NCI-H2107 treated with DMSO at 0.1 percent for 48 hours (cell line): Measurements from ENCODE around the gene ORMDL3.

ENCODE experiments used
- DNase-seq: peaks from one replicate; lab custom pipeline; 2025; ENCODE audit not compliant: unreplicated experiment; lab: John Stamatoyannopoulos, UW

ORMDL3 gene

GRCh38 chr17:39927101-39927928 is at the start of gene ORMDL3, which contains the start of gene LRRC3C:
TSS of gene ORMDL3 (minus strand) at chr17:39927601. CDS start at chr17:39924203, 3,398 bp downstream.
TSS of gene LRRC3C (plus strand) at chr17:39927732. CDS start at chr17:39941524, 13,792 bp downstream.
- DNase-seq: peak; percentile 60

DNA sequence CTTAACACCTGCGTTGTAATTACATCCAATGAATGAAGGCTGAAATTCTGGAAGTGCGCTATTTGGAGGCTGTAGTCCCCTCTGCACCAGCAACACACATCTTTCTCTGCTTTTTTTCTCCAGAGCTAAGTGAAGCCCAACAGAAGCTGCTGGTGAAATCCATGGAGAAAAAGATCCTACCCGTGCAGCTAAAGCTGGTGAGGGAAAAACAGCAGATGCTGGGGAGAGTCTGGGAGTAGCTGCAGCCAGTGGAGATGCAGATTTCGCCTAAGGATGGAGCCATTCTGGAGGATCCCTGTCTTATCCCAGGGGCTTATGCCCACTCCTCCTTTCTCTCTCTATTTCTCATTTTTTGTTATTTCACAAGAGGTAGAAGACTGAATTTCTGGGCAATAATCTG is 48.4 kb upstream of the ORMDL3 start:
- DNase-seq: no peak

DNA sequence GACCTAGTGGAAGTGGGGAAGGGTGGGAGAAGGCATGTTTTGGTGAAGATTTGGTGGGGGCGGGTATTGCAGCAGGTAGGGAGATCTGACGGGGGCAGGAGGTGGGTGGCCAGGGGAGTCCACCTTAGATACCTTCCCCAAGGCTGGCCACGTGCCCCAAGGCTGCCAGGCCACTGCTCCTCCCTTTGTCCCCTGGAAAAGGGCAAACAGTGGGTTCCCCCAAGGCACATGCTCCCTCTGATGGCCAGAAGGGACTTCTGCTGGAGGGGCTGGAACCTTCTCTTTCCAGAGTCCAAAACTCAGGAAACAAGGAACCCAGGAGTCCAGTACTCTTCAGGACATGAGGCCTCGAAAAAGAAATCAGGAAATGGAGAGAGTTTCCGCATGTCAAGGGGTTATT is 47.0 kb upstream of the ORMDL3 start:
- DNase-seq: no peak

GRCh38 chr17:39973496-39973895 is 46.1 kb upstream of the ORMDL3 start:
- DNase-seq: no peak

GRCh38 chr17:39972271-39972670 is 44.9 kb upstream of the ORMDL3 start:
- DNase-seq: no peak

DNA sequence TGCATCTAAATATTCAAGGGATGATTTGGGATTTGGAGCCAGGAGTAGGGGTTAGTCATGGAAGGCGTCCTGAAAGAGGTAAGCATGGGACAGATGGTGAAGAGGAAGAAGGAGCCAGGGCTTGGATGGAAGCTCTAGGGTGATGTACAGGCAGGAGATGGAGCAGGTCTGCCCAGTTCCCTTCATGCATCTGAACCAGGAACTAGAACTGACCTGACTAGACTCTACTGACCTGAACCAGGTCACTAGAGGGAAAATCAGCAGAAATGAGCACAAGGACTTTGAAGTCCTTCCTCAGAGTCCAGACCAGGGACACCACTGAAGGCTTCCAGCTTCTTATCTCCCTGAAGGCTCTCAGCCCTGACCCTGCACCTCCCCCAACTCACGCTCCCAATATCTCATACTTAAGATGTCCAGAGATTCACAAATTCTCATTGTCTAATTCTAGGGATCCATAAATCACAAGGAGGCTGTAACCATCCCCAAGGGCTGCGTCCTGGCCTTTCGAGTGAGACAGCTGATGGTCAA is 43.7 kb upstream of the ORMDL3 start:
- DNase-seq: no peak

- DNase-seq: no peak
These were observed 42.8 kb upstream of the ORMDL3 start for GRCh38 chr17:39970157-39970692.

DNA sequence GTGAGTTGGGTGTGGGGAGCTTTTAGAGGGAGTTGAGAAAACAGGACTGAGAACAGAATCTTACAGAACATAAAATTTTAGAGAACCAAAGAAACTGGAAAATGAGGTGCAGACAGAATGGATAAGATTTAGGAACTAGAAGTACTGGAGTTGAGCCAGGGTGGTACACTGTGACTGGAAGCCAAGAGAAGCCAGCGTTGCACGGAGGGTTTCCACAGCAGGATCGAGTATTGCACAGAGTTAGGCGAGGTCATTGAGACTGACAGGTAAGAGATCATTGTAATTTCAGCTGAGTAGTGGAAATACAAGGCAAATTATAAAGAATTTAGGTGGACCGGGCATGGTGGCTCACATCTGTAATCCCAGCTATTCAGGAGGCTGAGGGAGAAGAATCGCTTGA is 42.0 kb upstream of the ORMDL3 start:
- no peak for DNase-seq

DNA sequence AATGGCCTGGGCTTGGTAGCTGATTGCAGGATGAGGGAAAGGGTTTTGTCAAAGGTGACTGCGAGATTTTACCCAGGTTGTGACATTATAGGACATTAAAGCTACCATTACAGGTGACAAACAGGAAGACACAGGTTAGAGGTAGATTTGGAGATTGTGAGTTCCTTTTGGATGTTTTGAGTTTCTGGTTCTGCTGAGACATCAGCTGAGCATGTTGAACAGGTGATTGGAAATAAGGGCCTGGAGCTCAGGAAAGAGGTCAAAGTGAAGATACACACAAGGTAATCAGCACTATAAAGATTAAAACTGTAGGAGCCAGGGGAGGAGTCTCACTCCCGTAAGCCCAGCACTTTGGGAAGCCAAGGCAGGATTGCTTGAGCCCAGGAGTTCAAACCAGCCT is 41.4 kb upstream of the ORMDL3 start:
- no peak for DNase-seq

GRCh38 chr17:39966771-39967170 is 39.4 kb upstream of the ORMDL3 start:
- DNase-seq: no peak

DNA sequence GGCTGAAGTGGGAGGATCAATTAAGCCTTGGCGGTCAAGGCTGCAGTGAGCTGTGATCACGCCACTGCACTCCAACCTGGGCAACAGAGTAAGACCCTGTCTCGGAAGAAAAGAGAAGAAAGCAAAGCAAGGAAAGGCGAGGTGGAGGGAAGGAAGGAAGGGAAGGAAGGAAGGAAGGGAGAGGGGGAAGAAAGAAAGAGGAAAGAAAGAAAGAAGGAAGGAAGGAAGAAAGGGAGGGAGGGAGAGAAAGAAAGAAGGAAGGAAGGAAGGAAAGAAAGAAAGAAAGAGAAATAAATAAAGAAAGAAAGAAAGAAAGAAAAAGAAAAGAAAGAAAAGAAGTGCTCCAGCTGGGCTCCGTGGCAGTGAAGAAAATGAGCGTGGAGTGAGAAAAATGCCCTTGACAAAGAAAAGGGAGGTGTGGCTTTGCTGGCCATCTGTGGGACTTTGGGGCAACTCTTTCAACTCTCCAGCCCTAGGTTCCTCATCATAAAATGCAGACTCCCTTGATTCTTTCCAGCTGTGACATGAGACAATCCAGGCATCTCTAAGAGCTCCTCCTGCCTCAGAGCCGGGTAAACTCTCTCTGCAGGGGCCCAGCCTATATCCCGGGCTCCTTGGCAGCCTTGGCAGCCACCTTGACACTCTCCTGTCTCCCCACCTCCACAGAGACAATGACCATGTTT is 37.8 kb upstream of the ORMDL3 start:
- no peak for DNase-seq

DNA sequence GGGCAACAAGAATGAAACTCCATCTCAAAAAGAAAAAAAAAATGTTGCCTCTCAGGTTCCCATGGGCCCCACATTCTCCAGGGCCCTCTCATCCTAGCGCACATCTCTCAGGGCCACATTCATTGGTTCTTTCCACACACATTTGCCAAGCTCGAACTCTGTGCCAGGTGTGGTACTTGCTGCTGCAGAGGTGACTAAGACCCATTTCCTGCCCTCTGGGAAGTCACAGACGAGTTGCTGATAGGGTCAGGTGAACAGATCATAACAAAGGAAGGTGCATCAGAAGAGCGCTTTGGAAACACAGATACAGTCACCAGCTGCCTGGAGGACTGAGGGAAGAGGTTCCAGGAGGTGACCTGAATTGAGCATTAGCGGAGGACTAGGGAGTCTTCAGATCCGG is 36.4 kb upstream of the ORMDL3 start:
- DNase-seq: no peak

DNA sequence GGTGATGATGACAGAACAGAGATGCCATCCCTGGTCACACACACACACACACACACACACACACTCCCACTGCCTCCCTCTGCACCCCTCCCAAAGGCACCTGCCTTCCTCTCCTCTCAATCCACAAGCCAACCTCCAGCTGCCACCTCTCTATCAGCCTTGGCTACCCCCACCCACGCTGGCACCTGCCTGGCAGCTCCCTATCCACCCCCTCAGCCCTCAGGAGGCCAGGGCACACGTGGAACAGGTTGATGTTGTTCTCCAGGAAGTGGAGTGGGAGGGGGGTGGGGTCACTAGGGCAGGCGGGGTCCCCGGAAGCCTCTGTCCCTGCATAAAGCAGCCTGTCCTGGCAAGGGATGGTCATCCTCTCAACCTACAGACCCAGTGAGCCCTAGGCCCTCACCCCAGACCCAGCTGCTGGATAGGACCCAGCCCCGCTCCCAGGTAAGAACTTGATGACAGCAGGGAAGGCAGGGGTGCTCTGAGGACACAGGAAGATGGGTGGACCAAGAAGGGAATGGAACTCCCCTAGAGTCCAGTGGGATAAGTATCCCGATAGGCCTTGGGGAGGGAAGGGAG is 35.3 kb upstream of the ORMDL3 start, which contains the start of gene GSDMA:
Gene GSDMA, plus strand, starts transcription at position 363 of the 579 bp plus-strand sequence. CDS start 2,684 bp downstream, outside the sequence.
- peak; percentile 52 for DNase-seq

- DNase-seq: no peak
These were observed 33.2 kb upstream of the ORMDL3 start for GRCh38 chr17:39960524-39961041.

DNA sequence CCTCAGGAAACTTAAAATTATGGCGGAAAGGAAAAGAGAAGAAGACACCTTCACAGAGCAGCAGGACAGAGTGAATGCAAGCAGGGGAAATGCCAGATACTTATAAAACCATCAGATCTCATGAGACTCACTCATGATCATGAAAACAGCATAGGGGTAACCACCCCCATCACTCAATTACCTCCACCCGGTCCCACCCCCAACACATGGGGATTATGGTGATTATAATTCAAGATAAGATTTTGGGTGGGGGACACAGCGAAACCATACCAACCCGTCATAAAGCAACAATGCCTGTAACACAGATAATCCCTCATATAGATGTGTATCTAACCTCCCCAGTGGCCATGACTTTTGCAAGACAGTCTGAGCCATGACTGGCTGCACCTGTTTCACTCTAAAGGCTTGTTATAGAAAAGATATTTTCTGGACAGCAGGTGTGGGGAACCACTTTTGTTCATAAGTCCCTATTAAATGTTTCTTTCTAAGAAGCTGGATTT is 28.4 kb upstream of the ORMDL3 start:
- no peak for DNase-seq

DNA sequence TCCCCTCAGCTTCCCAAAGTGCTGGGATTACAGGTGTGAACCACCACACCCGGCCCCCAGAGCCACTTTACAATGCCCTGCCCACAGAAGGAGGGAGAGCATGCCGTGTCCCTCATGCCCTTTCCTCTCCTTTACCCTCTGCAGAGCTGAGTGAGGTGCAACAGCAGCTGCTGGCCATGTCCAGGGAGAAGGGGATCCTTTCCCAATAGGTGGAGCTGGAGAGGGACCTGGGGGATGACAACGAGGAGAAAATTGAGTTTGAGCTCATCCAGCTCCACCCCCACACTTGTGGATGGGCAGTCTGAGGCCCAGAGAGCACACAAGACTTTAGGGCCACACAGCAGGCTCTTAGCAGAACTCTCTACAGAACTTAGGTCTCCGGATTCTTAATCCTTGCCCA is 27.5 kb upstream of the ORMDL3 start:
- DNase-seq: no peak

DNA sequence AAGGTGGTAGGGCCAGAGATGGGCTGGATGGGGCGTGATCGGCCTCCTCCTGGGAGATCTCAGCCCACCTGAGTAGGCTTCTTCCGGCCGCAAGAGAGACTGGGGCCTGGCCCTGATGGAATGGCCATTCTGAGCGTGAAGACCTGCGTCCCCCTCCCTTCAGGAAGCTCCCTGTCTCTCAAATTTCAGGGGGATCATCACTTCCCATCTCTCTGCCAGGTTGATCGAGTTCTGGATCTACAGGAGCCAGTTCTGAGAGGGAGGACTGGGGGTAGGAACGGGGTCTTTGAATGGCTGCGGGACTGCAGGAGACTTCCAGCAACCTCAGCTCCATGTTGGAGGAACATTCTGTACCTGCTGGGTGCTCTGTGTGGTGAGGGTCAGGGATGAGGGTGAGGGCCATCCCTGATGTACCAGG is 26.1 kb upstream of the ORMDL3 start:
- DNase-seq: no peak

DNA sequence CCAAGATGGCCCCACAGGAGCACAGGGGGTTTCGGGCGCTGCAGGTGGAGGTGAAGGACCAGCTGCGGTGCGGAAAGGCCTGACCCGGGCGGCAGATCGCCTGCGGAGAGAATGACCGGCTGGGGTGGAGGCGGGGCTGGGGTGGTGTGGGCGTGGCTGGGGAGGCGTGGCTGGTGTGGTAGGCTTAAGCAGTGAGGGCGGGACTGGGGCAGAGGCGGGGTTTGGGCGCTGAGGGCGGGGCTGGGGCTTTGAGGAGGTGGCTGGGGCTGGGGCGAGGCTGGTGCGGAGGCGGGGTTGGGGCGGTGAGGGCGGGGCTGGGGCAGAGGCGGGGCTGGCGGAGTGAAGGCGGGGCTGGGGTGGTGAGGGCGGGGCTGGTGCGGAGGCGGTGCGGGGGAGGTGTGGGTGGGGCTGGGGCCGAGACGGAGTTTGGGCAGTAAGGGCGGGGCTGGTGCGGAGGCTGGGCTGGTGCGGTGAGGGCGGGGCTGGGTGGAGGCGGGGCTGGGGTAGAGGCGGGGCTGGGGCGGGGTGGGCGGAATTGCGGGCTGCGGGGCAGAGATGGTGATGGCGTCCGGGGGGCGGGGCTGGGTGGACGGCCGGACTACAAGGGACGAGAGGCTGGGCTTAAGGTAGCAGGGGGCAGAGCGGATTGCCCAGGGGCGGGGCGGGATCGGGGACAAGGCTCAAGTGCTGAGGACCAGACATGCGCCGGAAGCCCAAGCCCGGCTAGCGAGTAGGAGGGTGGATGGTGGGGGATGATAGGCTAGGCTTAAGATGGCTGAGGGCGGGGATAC is 25.5 kb upstream of the ORMDL3 start:
- DNase-seq: peak; percentile 88

DNA sequence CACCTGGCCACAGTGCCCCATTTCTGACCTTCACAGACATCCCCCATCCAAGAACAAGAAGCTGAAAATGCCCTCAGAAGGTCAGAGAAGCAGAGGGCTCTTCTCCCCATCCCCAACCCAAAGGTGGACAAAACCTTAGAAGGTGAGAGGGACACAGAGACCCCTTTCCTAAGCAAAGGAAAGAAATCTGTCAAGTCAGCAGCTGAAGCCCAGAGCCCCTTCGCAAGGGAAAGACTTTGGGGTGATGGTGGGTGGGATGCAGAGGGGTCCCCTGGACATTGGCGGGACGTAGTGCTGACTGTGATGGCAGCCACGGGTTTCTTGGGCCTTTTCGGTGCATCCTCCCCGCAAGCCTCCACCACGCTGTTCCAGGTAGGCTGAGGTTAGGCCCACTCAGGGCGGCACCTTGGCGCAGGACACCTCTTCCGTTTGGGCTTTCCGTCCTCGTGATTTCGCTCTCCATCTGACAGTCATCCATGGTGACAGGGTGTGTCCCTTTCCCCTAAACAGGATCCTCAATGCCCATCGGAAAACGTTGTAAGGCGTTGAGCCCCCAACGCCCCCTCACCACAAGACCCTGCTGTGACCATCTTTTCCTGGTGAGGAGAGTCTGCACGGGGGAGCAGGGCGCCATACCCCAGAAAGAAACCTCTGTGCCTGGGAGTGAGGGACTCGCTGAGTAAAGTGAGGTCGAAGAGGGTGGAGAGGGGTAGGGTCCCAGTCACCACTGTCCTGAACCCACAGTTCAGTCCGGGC is 24.7 kb upstream of the ORMDL3 start:
- DNase-seq: no peak
